Measurements from ENCODE around the gene ACTR8. TPM values are rescaled to one million over a fixed set of nuclear protein-coding genes. Genes with fewer than 3 reads are reported as not detected.

The ACTR8 gene
- total RNA-seq, 1 donor from 2014 or later = 25.8 TPM

GRCh38 chr3:53820756-53821580 lies 61.0 kb downstream of the ACTR8 start:
- DNase-seq (ENCODE audit: low spot score) (no peak), ATAC-seq (no peak)
- intact Hi-C loops (cut with DNase I) = no loop called here

GRCh38 chr3:53820084-53820483 lies 61.9 kb downstream of the ACTR8 start:
- intact Hi-C loops (cut with DNase I) = no loop called here
- DNase-seq (ENCODE audit: low spot score) (no peak), ATAC-seq (no peak)

GRCh38 chr3:53819163-53819868 lies 62.6 kb downstream of the ACTR8 start:
- no peak for DNase-seq (ENCODE audit: low spot score)
- intact Hi-C loops (cut with DNase I) = no loop called here
- ATAC-seq = no peak

GRCh38 chr3:53818221-53819162 lies 63.5 kb downstream of the ACTR8 start:
- intact Hi-C loops (cut with DNase I) = no loop called here
- DNase-seq (ENCODE audit: low spot score) (no peak), ATAC-seq (no peak)

- DNase-seq (ENCODE audit: low spot score) (no peak), ATAC-seq (no peak)
- intact Hi-C loops (cut with DNase I) = no loop called here
Observed at GRCh38 chr3:53817809-53818208, 64.1 kb downstream of the ACTR8 start.

- intact Hi-C loops (cut with DNase I) = no loop called here
- ATAC-seq = no peak
- DNase-seq (ENCODE audit: low spot score) = no peak
Observed at GRCh38 chr3:53817211-53817610, 64.7 kb downstream of the ACTR8 start.

Other genes starting within 250 kb of the ACTR8 start
- gene CHDH, start 35.7 kb downstream of the ACTR8 start, total RNA-seq = 7.3 TPM
- gene IL17RB, start 35.6 kb downstream of the ACTR8 start, total RNA-seq = 5.1 TPM
- 54.6 TPM for gene SELENOK, start 9.7 kb upstream of the ACTR8 start, total RNA-seq
- gene CACNA2D3, start 240.4 kb upstream of the ACTR8 start, total RNA-seq = 6.9 TPM